Parathyroid adenoma (tissue), 2 donors: ENCODE measurements around the gene DCDC2B.
"Not testable (repeated sequence)": the region's sequence is repeated elsewhere in the genome, so short reads cannot be mapped to it uniquely, and the experiment has no call there.

Source experiments
- H2AFZ ChIP-seq: fragments of 300-600 bp; sonication (generic); one replicate; pipeline ENCODE4 v1.7.0; 2017; ENCODE audit warnings: antibody characterized with exemption, mild to moderate bottlenecking
- H3K27ac ChIP-seq: fragments of 300-600 bp; sonication (generic); one replicate; pipeline ENCODE4 v1.7.0; 2017
- H3K27me3 ChIP-seq: fragments of 300-600 bp; sonication (generic); one replicate; pipeline ENCODE4 v1.7.0; 2017; ENCODE audit warnings: low read length; ENCODE audit not compliant: control insufficient read depth, insufficient read depth
- H3K36me3 ChIP-seq: fragments of 300-600 bp; sonication (generic); one replicate; pipeline ENCODE4 v1.7.0; 2017; ENCODE audit warnings: low read length; ENCODE audit not compliant: control insufficient read depth, insufficient read depth
- H3K4me1 ChIP-seq: fragments of 300-600 bp; sonication (generic); one replicate; pipeline ENCODE4 v1.7.0; 2017; ENCODE audit warnings: control low read depth
- H3K4me2 ChIP-seq: fragments of 300-600 bp; sonication (generic); one replicate; pipeline ENCODE4 v1.7.0; 2017; ENCODE audit warnings: low read length
- H3K4me3 ChIP-seq: fragments of 300-600 bp; sonication (generic); one replicate; pipeline ENCODE4 v1.7.0; 2017; ENCODE audit warnings: low read depth, low read length
- H3K79me2 ChIP-seq: fragments of 300-600 bp; sonication (generic); one replicate; pipeline ENCODE4 v1.7.0; 2017; ENCODE audit warnings: control low read depth
- H3K9ac ChIP-seq: fragments of 300-600 bp; sonication (generic); one replicate; pipeline ENCODE4 v1.7.0; 2017; ENCODE audit warnings: mild to moderate bottlenecking
- H3K9me3 ChIP-seq: fragments of 300-600 bp; sonication (generic); one replicate; pipeline ENCODE4 v1.7.0; 2017; ENCODE audit warnings: low read length; ENCODE audit not compliant: control insufficient read depth
- TF ChIP-seq, protein P1 (sequence below): fragments of 300-600 bp; sonication (generic); IDR thresholded peaks from one replicate; pipeline ENCODE4 v1.7.0; 2017; ENCODE audit warnings: antibody characterized with exemption, mild to moderate bottlenecking
- donor health status: primary hyperparathyroidism.

The DCDC2B gene

DNA sequence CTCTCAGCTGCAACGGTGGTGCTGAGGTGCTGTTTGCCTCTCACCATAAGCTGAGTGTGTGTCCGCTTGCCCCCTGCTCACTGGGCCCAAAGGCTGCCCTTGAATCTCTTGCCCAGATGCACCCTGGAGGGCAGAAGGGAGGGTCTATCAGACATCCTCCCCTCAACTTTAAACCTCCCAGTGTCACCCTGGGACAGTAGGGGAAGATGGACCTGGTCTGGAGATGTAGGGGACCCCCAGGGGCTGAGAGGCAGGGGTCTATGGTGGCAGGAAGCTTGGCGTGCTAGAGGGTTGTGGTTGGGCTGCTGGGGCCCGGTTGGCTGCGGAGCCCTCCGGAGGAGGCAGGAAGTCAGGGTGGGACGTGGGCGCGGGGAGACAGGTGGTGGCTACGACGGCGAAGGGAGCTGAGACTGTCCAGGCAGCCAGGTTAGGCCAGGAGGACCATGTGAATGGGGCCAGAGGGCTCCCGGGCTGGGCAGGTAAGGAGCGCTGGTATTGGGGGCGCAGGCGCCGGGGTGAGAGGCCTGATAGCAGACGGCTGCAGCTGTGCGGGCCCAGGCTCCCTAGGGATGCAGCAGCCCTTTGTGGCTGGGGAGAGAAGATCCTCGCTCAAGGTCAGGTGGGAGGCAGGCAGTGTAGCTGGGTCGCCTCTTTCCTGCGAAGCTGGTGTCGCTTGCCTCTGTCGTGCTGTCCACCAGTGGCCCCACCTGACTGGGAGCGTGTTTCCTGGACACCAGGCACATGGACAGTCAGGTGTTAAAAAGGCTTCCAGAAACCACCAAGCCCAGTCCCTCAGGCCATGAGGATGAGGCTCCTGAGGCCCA, 42.2 kb downstream of the DCDC2B start, which contains the start of gene LCK:
Gene LCK (plus strand): TSS at position 373 of the 824 bp plus-strand sequence. CDS start 23,065 bp downstream, outside the sequence.
- H3K9ac ChIP-seq: no peak within 1 kb of the TSS
- no peaks in the 10 kb centered on the region for H3K27me3 ChIP-seq
- H3K79me2 ChIP-seq: no peaks in the 10 kb centered on the region
- H3K36me3 ChIP-seq: no peaks in the 10 kb centered on the region
- H3K4me1 ChIP-seq: peaks cover 2% of the 10 kb centered on the region
- H3K9me3 ChIP-seq: no peaks in the 10 kb centered on the region
- H3K4me2 ChIP-seq: no peak within 1 kb of the TSS
- no peak within 1 kb of the TSS for H3K4me3 ChIP-seq
- H2AFZ ChIP-seq: no peak within 1 kb of the TSS
- peak within 1 kb of the TSS; percentile 62 for H3K27ac ChIP-seq
- TF ChIP-seq, protein P1, sequence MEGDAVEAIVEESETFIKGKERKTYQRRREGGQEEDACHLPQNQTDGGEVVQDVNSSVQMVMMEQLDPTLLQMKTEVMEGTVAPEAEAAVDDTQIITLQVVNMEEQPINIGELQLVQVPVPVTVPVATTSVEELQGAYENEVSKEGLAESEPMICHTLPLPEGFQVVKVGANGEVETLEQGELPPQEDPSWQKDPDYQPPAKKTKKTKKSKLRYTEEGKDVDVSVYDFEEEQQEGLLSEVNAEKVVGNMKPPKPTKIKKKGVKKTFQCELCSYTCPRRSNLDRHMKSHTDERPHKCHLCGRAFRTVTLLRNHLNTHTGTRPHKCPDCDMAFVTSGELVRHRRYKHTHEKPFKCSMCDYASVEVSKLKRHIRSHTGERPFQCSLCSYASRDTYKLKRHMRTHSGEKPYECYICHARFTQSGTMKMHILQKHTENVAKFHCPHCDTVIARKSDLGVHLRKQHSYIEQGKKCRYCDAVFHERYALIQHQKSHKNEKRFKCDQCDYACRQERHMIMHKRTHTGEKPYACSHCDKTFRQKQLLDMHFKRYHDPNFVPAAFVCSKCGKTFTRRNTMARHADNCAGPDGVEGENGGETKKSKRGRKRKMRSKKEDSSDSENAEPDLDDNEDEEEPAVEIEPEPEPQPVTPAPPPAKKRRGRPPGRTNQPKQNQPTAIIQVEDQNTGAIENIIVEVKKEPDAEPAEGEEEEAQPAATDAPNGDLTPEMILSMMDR: no peak

DNA sequence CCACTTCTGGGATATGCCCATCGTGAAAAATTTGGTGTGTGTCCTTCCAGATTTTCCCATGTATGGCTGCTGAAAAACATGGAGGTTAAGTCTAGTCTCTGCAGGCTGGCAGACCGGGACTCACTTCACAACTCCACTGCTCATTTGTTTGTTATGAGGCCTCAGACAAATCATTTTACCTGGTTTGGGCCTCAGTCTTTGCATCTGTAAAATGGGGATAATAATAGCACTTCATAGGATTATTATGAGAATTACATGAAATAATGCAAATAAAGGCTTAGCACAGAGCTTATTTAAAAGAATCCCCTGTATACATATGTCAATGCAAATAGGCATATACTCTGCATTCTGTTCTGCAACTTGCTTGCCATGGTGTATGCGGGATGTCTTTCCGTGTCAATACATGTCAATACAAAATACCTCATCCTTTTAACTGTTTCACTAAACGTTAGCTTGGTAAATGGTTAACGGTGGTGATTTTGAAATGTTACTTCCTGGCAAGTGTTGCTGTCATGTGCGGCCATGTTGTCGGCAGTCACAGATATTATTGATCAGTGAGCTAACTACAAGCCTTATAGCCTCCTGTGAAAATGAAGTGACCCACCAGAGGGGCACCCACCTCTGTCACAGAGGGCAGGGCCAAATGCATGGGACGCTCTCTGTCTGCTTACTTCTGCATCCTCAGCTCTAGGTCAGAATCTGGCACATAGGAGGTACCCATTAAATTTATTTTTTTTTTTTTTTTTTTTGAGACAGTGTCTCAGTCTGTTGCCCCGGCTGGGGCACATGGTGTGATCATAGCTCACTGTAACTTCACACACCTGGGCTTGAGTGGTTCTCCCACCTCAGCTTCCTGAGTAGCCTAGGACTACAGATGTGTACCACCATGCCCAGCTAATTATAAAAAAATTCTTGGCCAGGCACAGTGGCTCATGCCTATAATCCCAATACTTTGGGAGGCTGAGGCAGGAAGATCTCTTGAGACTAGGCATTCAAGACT, 46.5 kb downstream of the DCDC2B start:
- TF ChIP-seq, protein P1: no peak
- no peaks in the 10 kb centered on the region for H3K36me3 ChIP-seq
- no peaks in the 10 kb centered on the region for H3K79me2 ChIP-seq
- no peak overlapping the region for H3K9ac ChIP-seq
- H3K4me1 ChIP-seq: no peaks in the 10 kb centered on the region
- H2AFZ ChIP-seq: no peak overlapping the region
- no peak overlapping the region for H3K4me3 ChIP-seq
- H3K27me3 ChIP-seq: no peaks in the 10 kb centered on the region
- H3K9me3 ChIP-seq: no peaks in the 10 kb centered on the region
- H3K4me2 ChIP-seq: no peak overlapping the region
- H3K27ac ChIP-seq: no peak overlapping the region

DNA sequence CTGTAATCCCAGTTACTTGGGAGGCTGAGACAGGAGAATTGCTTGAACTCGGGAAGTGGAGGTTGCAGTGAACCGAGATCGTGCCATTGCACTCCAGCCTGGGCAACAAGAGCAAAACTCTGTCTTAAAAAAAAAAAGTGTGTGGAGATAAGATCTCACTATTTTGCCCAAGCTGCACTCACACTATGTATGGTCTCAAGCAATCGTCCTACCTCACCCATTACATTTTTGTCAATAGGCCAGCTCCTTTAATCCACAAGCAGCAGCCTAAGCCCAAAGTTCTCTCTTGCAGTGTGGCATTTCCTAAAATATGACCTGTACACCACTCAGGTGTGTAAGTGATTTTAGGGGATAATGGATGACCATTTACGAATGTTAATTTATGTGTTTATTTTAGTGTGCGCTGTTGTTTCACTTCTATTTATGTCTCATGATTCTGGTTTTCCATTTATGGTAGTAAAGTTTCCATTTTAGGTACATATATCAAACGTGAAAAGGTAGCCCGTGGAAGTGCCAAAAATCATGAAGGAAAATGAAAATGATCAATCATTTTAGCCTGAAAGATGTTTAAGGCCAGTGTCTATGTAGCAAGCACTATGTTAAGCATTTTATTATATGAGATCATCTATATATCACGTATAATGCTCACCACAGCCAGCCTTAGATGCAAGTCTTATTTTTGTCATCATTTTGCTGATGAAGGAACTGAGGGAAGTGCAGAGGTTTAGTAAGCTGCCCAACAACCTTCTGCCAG, 47.8 kb downstream of the DCDC2B start:
- H3K4me1 ChIP-seq: no peaks in the 10 kb centered on the region
- H2AFZ ChIP-seq: no peak overlapping the region
- no peak overlapping the region for H3K4me3 ChIP-seq
- H3K36me3 ChIP-seq: no peaks in the 10 kb centered on the region
- H3K27me3 ChIP-seq: no peaks in the 10 kb centered on the region
- H3K4me2 ChIP-seq: no peak overlapping the region
- TF ChIP-seq, protein P1: no peak
- no peak overlapping the region for H3K27ac ChIP-seq
- no peaks in the 10 kb centered on the region for H3K9me3 ChIP-seq
- H3K9ac ChIP-seq: no peak overlapping the region
- no peaks in the 10 kb centered on the region for H3K79me2 ChIP-seq

DNA sequence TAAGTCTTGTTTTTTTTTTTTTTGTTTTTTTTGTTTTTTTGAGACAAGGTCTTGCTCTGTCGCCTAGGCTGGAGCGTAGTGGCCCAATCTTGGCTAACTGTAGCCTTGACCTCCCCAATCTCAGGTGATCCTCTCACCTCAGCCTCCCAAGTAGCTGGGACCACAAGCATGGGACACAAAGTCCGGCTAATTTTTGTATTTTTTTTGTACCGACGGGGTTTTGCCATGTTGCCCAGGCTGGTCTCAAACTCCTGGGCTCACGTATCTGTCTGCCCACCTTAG, 48.3 kb downstream of the DCDC2B start:
- no peak overlapping the region for H2AFZ ChIP-seq
- no peak overlapping the region for H3K9ac ChIP-seq
- no peak overlapping the region for H3K27ac ChIP-seq
- H3K79me2 ChIP-seq: no peaks in the 10 kb centered on the region
- no peaks in the 10 kb centered on the region for H3K9me3 ChIP-seq
- no peak overlapping the region for H3K4me3 ChIP-seq
- H3K27me3 ChIP-seq: no peaks in the 10 kb centered on the region
- no peaks in the 10 kb centered on the region for H3K36me3 ChIP-seq
- no peak overlapping the region for H3K4me2 ChIP-seq
- TF ChIP-seq, protein P1: no peak
- no peaks in the 10 kb centered on the region for H3K4me1 ChIP-seq

DNA sequence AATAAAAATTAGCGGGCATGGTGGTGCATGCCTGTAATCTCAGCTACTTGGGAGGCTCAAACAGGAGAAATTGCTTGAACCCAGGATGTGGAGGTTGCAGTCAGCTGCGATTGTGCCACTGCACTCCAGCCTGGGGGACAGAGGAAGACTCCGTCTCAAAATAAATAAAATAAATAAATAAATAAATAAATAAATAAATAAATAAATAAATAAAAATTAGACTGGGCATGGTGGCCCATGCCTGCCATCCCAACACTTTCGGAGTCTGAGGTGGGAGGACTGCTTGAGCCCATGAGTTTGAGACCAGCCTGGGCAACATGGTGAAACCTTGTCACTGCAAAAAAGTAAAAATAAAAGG, 54.3 kb downstream of the DCDC2B start:
- not testable (repeated sequence) for H3K4me2 ChIP-seq, H3K27ac ChIP-seq, H3K36me3 ChIP-seq, H3K9ac ChIP-seq, H2AFZ ChIP-seq, H3K4me1 ChIP-seq, H3K4me3 ChIP-seq, H3K27me3 ChIP-seq, H3K79me2 ChIP-seq, H3K9me3 ChIP-seq
